Ecto neural progenitor cell (in vitro differentiated cells): ENCODE data around the gene PIMREG.
A peak's percentile ranks its signal among the peaks of the same experiment; 100 is the strongest.

Source experiments
- DNase-seq: peaks from one replicate; pipeline ENCODE4 v3.0.0-alpha.2; 2018; ENCODE audit warnings: low spot score

PIMREG gene

GRCh38 chr17:6437956-6438355 lies 6.3 kb upstream of the PIMREG start:
- DNase-seq = no peak

DNA sequence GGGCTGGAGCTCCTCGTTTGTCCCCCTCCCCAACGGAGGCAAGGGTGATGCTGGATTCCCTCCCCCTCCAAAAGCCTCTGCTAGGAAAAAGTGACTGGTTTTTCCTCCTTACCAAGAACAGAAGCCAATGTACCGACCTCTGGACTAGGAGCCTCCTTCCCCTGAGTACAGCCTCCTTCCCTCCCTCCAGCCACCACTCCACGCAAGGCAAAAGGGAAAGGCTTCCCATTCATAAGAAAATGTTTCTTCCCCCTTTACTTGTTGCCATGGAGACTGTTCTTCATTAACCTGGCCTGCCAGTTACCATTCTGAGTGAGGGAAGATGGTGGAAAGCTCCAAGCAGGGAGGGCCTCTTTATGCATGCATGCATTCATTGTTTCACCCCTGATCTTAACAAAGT lies 4.3 kb upstream of the PIMREG start:
- peak; percentile 63 for DNase-seq

DNA sequence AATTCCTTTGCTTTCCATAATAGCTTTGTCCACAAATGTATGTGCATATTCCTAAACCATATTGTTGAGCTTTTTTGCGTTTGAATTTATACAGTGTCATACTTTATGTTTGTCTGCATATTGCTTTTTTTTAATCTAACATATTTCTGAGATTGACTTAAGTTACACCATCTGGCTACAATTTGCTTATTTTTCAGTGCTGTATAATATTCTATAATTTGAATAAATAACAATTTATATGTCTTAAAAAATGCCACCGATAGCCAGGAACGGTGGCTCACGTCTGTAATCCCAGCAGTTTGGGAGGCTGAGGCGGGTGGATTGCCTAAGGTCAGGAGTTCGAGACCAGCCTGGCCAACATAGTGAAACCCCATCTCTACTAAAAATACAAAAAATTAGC lies 1.5 kb upstream of the PIMREG start:
- no peak for DNase-seq

- DNase-seq = no peak
Observed at GRCh38 chr17:6444571-6445335, 498 bp downstream of the PIMREG start.

DNA sequence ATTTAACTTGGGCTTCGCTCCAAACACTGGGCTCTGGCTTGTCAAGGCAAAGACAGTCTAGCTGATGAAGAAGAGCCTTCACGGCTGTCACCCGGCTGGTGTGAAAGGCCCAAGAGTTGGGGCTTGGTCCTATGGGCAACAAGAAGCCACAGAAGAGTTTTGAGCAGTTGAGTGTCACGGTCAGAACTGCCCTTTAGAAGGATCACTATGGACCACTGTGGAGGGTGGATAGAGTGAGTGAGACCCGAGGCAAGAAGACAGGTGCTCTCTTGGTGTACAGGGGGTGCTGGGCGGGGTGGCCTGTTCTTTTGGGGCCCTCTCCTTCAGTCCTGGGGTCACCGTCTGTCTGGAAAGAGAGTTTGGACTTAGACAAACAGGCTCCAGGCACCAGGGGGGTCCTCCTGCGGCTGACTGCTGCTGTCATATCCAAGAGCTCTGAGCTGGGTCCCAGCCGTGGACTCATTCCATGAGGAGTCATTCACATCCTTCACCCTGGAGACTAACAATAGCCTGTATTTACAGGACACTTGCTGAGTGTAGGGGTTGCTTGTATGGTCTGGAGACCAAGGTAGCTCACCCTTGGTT lies 2.4 kb downstream of the PIMREG start:
- no peak for DNase-seq

DNA sequence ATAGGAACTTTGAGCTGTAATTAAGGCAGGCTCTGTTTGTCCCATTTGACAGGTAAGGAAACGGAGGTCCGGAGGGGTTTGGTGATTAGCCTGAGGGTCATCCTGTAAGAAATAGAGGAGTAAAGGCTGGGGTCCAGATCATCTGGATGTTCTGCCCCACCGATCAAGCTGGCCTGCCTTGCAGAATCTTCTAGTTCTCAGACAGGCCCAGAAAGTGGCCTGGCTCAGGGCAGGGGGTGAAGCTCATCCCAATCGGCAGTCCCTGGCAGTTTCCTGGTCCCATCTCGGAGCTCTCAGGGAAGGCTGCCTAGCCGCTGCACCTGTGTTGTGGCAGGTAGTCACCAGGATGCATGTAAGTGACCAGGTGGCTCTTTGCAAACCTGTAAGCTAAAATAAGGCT lies 4.2 kb downstream of the PIMREG start:
- no peak for DNase-seq

DNA sequence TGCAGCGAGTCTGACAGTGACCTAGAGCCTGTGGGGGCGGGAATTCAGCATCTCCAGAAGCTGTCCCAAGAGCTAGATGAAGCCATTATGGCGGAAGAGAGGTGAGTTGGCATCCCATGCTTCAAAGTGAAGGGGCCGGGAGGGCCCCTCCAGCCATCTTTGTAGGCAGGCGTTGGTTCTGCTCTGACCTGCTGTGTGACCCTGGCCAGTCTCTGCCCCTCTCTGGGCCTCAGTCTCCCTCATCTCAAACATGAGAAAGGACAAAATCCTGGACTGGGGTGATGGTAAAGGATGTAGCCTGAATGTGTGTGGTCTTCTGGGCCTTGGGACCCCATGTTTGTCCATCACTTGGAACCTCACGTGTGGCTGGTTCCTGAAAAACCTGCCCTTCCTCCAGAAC lies 5.1 kb downstream of the PIMREG start:
- DNase-seq = no peak

GRCh38 chr17:6450926-6451832 lies 6.9 kb downstream of the PIMREG start:
- DNase-seq = no peak

DNA sequence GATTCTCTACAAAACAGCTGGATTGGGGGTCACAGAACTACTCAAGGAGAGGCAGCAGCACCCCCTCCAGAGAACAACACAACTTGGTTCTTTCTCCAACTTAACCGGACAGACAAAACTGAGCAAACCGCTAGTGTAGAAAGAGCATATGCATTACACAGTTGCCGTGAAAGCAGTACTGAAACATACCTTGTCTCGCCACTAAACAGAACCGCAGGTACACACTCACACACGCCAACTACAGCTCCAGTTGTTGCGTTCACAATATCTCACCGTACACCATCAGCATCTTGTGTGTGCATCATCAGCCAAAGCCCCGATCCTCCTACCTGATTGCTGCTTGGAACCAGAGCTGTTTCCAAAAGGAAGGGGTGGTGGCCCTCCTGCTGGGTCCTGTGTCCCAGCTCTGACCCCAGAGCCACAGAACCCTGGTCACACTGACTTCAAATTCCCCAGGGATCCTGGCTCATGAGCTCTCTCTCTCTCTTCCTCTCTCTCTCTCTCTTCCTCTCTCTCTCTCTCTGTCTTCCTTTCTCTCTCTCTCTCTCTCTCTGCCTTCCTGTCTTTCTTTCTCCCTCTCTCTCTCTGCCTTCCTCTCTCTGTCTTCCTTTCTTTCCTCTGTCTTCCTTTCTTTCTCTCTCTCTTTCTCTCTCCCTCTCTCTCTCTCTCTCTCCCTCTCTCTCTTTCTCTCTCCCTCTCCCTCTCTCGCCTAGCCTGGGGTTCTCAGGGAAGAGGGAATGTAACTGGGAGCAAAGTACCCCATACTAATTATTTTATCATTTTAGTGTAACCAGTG lies 8.4 kb downstream of the PIMREG start:
- no peak for DNase-seq

GRCh38 chr17:6453279-6454024 lies 9.2 kb downstream of the PIMREG start:
- DNase-seq = no peak

DNA sequence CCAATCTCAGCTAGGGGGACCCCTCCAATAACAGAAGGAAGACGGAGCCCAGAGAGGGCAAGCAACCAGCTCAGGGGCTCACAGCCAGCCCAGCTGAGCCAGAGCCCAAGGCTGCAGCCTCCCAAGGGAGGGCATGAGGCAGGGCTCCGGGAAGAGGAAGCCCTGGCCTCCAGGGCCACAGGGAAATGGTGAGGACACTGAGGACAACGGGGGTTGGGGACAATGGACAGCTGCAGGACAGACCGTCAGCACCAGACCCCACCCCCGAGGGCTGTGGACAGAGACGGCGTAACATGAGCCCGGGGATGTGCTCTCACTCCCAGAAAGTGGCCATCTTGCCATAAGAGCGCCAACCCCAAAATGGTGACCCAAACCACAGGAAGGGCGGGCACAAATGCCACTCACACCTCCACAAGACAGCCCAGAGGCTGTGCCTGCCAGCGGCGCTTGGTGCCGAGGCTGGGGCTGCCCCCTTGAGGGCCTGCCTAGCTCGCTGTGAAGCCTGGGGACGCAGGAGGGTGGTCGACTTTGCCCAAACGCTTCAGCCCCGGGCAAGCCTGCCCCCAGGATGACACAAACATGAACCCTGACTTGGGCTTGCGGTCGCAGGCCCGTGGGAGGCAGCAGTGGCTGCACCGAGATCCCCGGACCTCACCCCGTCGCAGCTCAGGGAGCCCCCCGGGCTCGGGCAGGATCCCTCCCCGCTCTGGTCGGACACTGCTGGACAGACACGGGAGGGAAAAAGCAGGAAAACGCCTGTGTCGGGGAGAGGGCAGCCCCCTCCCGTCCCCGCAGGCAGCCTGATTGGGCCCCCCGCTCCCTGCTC lies 10.5 kb downstream of the PIMREG start:
- DNase-seq = no peak

GRCh38 chr17:6455321-6455705 lies 11.1 kb downstream of the PIMREG start:
- peak; percentile 81 for DNase-seq

- DNase-seq = no peak
Observed at GRCh38 chr17:6456321-6456720, 12.1 kb downstream of the PIMREG start.

DNA sequence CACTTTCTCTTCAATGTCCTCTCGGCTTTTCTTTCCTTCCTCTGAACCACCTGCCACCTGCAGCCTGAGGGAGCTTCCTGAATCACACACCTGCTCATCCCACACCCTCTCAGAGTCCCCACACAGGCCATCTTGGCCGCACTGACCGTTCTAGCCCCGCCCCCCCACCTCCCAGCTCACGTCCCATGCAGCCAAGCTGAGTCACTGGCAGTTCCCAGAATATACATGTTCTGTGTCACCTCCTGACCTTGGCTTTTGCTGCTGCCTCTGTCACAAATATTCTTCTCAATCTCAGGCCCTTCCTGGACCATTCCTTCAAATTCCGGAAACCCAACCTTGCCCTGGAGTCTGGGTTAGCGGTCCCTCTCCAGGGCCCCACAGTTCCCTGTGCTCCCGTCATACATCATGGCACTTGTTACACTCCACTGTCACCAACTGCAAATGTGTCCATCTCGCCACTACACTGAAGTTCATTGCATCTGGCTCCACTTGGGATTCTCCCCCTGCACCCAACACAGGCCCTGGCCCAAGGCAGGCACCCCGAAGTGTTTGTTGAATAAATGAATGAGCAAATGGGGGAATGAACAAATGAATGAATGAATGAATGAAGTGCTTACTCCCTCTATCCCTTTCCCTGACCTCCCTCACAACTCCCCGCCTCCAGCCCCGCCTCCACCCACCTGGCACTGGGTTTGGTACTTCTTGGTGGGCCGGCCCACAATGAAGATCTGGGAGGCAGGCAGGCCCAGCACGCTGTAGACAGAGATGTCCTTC lies 12.8 kb downstream of the PIMREG start:
- DNase-seq = no peak

- DNase-seq = no peak
Observed at GRCh38 chr17:6457688-6458459, 13.6 kb downstream of the PIMREG start.

GRCh38 chr17:6458460-6458950 lies 14.2 kb downstream of the PIMREG start:
- no peak for DNase-seq

DNA sequence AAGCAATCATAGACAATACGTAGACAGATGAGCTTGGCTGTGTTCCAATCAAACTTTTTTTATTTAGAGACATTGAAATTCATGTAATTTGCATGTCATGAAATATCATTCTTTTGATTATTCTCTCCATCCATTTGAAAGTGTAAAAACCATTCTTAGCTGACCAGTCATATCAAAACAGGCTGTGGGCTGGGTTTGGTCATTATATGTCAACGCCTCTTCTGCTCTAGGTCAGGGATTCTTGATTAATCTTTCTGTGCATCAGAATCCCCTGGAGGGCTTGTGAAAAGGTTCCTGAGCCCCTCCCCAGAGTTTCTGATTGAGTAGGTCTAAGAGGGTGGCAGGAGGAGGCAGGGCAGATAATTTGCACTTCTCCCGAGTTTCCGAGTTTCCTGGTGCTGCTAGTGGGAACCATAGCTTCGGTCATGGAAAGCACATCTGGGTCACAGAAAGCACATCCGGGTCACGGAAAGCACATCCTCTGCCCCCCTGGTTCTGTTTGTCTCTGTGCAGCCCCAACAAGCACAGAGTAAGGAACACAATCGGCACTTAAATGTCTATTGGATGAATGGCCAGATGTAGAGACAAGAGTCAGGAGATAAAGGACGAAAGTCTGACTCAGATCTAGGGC lies 16.4 kb downstream of the PIMREG start:
- DNase-seq = no peak

DNA sequence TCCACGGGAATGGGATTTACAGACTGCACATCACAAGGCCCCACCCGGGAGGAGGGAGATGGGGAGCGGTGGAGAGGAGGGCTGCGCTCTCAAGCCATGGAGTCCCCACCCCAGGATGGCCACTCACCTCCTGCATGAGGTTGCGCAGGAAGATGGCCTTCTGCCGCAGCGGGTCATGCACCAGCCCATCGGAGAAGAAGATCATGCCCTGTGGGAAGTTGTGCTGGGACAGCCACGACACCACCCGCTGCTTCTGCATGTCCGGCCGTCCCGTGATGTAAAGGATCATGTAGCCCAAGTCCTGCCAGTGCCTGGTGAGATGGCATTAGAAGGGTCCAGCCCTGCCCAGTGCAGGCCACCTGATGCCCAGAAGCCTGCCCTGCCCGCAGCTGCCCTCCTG lies 17.0 kb downstream of the PIMREG start:
- peak; percentile 65 for DNase-seq
